Naive thymus-derived CD8-positive, alpha-beta T cell (primary cell): Measurements from ENCODE around the gene DCUN1D3. TPM values are rescaled to one million over a fixed set of nuclear protein-coding genes. Genes with fewer than 3 reads are reported as not detected.

Experiments
- ATAC-seq, 2 donors: fragments of 150-1000 bp; cut with Tn5 transposase in 1 of 2; sonication (Bioruptor Pico), chemical (Tn5 transposase) in 1 of 2; 1 replicate in 1 of 2; 2 replicates in 1 of 2; pipeline ENCODE4 v1.10.0; 2021; ENCODE audit warnings: mild to moderate bottlenecking in 2 of 2, moderate library complexity in 2 of 2
- POLR2A ChIA-PET: fragments of 350-600 bp; sonication (Branson Sonifier 250); formaldehyde crosslinking; loops from one replicate; lab custom pipeline; 2021; ENCODE audit warnings: antibody characterized with exemption; lab: Charles Lee
- DNase-seq, 10 donors: peaks; one replicate each; pipeline versions ENCODE4 v3.0.0 to v3.0.0-alpha.2; 2020 to 2022
- H3K27ac Mint-ChIP-seq, 10 donors: one replicate each; pipeline ENCODE4 v1.8.0; 2020 to 2022; ENCODE audit warnings: mild to moderate bottlenecking in 10 of 10, mixed read lengths in 10 of 10, moderate library complexity in 4 of 10, inconsistent platforms in 1 of 10
- H3K27me3 Mint-ChIP-seq, 5 donors: one replicate each; pipeline ENCODE4 v1.8.0; 2021 to 2022; ENCODE audit warnings: mixed read lengths in 5 of 5
- H3K36me3 Mint-ChIP-seq, 3 donors: one replicate each; pipeline ENCODE4 v1.8.0; 2020 to 2022; ENCODE audit warnings: mixed read lengths in 3 of 3, mild to moderate bottlenecking in 2 of 3, inconsistent platforms in 1 of 3
- H3K4me1 Mint-ChIP-seq, 4 donors: one replicate each; pipeline ENCODE4 v1.8.0; 2021 to 2022; ENCODE audit warnings: mixed read lengths in 4 of 4
- H3K4me3 Mint-ChIP-seq, 10 donors: one replicate each; pipeline ENCODE4 v1.8.0; 2020 to 2022; ENCODE audit warnings: mild to moderate bottlenecking in 10 of 10, mixed read lengths in 10 of 10, moderate library complexity in 6 of 10, inconsistent platforms in 1 of 10
- H3K9me3 Mint-ChIP-seq, 9 donors: one replicate each; pipeline ENCODE4 v1.8.0; 2020 to 2022; ENCODE audit warnings: mixed read lengths in 9 of 9, mild to moderate bottlenecking in 3 of 9, inconsistent platforms in 1 of 9, moderate library complexity in 1 of 9
- polyA plus RNA-seq, 3 donors: library from polyadenylated mRNA; unstranded; fragments of 300-500 nt; fragmentation: Illumina TruSeq; gene quantifications; one replicate each; pipeline ENCODE4 v1.2.3, GENCODE V29; 2021
- total RNA-seq, 8 experiments: library from RNA in 2 of 8; stranded (reverse) in 2 of 8; gene quantifications; one replicate each; pipeline ENCODE4 v1.2.3 and lab custom pipeline; 2021 to 2026

The DCUN1D3 gene
- total and polyA plus RNA-seq, 5 experiments from 2014 or later, result 0.47 to 6.2 (median 1.1) TPM

DNA sequence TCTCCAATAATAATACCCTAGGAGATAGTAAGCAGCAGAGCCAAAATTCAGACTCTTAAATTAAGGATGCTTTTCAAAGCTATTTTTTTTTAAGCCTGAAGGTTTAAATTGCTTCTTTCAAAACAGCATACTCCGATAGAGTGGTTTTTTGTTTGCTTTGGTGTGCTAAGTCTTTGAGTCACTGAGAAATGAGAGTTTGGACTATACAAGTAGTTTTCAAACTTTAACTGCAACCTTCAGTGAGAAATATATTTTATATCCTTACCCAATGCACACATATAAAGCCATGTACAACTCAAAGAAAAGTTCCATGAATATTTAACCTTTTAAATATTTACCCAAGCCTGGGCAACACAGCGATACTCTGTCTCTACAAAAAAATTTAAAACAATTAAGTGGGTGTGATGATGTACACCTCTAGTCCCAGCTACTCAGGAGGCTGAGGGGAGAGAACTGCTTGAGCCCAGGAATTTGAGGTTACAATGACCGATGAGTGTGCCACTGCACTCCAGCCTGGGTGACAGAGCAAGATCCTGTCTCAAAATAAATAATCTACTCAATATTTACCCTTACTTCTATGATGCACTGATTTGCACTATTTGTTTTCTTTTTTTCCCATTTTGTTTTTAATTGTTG is 19.2 kb downstream of the DCUN1D3 start:
- no peak for ATAC-seq
- Mint-ChIP-seq H3K4me1 (peaks cover 13 to 28% (median 17%) of the 10 kb centered on the region in 4 donors), H3K4me3 (no peak overlapping the region), H3K36me3 (peaks cover 0 to 17% (median 10%) of the 10 kb centered on the region in 3 donors), H3K27me3 (no peaks in the 10 kb centered on the region), H3K27ac (peak overlapping the region in 3 of 10 donors; percentile 19 to 71 (median 28)), H3K9me3 (no peaks in the 10 kb centered on the region)
- DNase-seq, result no peak
- POLR2A ChIA-PET, result no interaction called here

DNA sequence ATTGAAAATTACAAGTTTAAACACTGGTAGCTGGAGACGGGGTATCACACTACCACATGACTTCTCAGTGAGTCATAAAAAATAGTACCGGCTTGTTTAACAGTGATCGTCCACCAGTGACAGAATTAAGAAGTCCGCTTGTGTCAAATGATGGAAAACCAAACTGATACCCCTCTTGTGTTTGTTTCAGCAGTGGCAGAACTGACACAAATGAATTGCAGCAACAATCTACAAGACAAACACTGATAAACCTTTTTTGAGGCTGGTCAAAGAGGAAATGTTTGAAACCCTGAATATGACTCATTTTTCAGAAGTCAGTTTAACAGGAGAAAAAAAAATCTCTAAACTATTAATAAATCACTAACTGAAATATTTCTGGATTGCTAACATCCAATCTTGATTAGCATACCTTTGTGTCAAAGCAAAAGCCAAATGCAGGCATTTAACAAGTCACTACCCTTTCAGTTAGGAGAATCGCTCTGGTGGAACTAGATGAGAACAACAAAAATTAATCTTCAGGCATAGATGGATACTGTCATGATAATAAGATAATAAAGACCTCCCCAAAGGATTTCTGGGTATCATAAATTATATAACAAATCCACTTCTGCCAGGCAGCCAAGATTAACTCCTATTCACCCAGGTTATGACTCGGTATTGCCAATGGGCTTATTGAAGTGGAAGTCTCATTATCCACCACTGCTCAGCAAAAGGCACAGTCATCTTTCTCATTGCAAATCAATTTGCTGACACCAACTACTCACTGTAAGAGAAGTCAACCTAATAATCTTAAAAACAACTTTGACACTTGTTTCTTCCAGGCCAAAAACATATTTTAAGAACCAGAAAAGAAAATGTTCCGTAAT is 20.8 kb downstream of the DCUN1D3 start:
- H3K4me1 Mint-ChIP-seq, result peaks cover 11 to 31% (median 28%) of the 10 kb centered on the region in 4 donors
- POLR2A ChIA-PET, result no interaction called here
- no peak for DNase-seq
- H3K27ac Mint-ChIP-seq, result no peak overlapping the region
- H3K36me3 Mint-ChIP-seq, result peaks cover 0 to 15% (median 10%) of the 10 kb centered on the region in 3 donors
- ATAC-seq, result no peak
- no peaks in the 10 kb centered on the region for H3K9me3 Mint-ChIP-seq
- H3K27me3 Mint-ChIP-seq, result no peaks in the 10 kb centered on the region
- no peak overlapping the region for H3K4me3 Mint-ChIP-seq

DNA sequence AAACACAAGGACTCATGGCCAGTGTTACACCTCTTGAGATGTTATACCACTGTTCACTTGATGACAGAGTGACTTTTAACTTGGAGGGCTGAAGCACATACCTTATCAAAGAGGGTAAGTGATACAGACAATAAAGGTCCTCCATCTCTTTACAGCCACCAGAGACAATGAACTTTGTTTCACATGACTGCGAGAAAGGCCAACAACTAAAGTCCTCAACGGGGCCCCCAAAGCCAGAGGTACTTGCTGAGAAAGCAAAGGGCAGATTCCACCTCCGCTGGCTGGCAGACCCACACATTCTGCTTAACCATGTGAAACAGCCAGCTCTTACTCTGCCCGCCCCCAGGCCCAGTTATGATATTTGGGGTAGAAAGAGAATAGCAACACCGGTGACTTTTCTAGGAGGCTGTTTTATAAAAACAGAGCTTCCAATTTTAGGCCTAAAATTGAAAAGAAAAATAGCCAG is 21.4 kb downstream of the DCUN1D3 start:
- POLR2A ChIA-PET, result no interaction called here
- DNase-seq (no peak), ATAC-seq (no peak)
- no peaks in the 10 kb centered on the region for H3K9me3 Mint-ChIP-seq
- H3K4me1 Mint-ChIP-seq, result peaks cover 10 to 33% (median 29%) of the 10 kb centered on the region in 4 donors
- peaks cover 0 to 14% (median 7%) of the 10 kb centered on the region in 3 donors for H3K36me3 Mint-ChIP-seq
- H3K27ac Mint-ChIP-seq, result peak overlapping the region in 4 of 10 donors; percentile 13 to 44 (median 21)
- H3K27me3 Mint-ChIP-seq, result no peaks in the 10 kb centered on the region
- no peak overlapping the region for H3K4me3 Mint-ChIP-seq

DNA sequence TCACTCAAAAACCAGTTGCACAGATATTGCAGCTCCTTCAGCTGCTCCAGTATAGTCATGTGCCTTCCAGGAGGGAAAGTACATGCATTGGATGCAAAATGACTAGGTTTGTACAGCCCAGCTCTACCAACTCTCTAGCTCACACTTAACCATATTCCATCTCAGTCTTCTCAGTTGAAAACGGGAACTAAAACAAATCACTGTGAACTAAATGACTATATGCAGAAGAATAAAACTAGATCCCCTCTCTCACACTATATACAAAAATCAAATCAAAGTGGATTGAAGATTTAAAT is 24.9 kb downstream of the DCUN1D3 start:
- Mint-ChIP-seq H3K27ac (peak overlapping the region in 9 of 10 donors; percentile 22 to 96 (median 77)), H3K9me3 (no peaks in the 10 kb centered on the region), H3K36me3 (peaks cover 0 to 12% (median 7%) of the 10 kb centered on the region in 3 donors), H3K4me3 (peak overlapping the region in 2 of 10 donors; percentile 0 to 80), H3K4me1 (peaks cover 15 to 53% (median 41%) of the 10 kb centered on the region in 4 donors), H3K27me3 (no peaks in the 10 kb centered on the region)
- no peak for DNase-seq
- POLR2A ChIA-PET, result interaction anchor here (0.9 to 1.2 kb wide), 2 partner anchors 25 to 27 kb away, joined by 3 to 9 read pairs; partner anchors contain the start of genes DCUN1D3 and LYRM1
- ATAC-seq, result no peak

DNA sequence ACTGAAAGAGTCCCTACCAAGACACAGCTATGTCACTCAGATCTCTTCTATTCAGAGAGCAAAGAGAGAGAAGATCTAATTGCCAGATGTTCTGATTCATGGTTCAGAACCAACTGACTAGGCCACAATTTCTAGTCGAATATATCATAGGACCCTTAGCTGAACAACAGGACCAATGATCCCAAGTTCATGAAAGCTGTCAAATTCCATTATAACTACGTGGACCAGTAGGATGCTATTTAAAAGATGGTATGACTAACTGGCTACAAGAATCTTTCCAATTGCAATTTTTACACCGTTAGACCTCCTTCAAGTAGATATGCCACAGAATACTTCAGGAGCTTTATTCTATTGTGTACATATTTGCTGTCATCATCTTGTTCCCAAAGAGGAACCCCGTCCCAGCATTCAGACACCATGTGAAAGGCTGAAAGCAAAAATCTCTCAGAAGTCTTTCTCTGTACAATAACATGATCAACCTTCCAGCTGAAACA is 26.0 kb downstream of the DCUN1D3 start:
- H3K36me3 Mint-ChIP-seq, result peaks cover 0 to 12% (median 7%) of the 10 kb centered on the region in 3 donors
- no peaks in the 10 kb centered on the region for H3K27me3 Mint-ChIP-seq
- no peaks in the 10 kb centered on the region for H3K9me3 Mint-ChIP-seq
- H3K27ac Mint-ChIP-seq, result peak overlapping the region; percentile 85 to 96 (median 92)
- H3K4me3 Mint-ChIP-seq, result peak overlapping the region; percentile 55 to 80 (median 72)
- no peak for ATAC-seq
- peaks cover 15 to 47% (median 41%) of the 10 kb centered on the region in 4 donors for H3K4me1 Mint-ChIP-seq
- POLR2A ChIA-PET, result interaction anchor here (0.5 to 1.2 kb wide), 3 partner anchors 27 to 1128 kb away, joined by 3 to 9 read pairs (median 3); partner anchors contain the start of genes DCUN1D3 and LYRM1
- no peak for DNase-seq

DNA sequence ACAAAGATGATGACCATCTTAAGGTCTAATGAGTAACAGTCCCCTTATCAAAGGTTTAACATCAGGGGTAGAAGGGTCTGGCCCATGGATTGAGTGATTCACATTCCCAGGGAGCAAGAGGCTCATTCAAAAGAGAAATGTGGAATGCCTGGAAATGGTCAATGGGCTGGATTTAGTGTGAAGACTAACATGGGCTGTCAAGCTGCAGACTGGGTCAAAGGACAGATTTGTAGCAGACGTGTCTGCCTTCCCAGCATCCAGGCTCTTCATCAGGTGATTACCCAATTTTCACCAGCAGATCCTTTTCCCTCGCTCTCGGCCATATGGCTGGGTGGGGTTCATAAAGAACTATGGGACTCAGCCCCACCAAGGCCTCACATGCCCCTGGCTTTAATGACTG is 26.8 kb downstream of the DCUN1D3 start:
- Mint-ChIP-seq H3K27ac (peak overlapping the region; percentile 56 to 96 (median 92)), H3K9me3 (no peaks in the 10 kb centered on the region), H3K4me3 (peak overlapping the region in 3 of 10 donors; percentile 55 to 80 (median 80)), H3K36me3 (peaks cover 0 to 11% (median 7%) of the 10 kb centered on the region in 3 donors), H3K4me1 (peaks cover 15 to 47% (median 45%) of the 10 kb centered on the region in 4 donors), H3K27me3 (no peaks in the 10 kb centered on the region)
- no peak for ATAC-seq
- DNase-seq, result no peak
- POLR2A ChIA-PET, result interaction anchor here (0.6 kb wide), 2 partner anchors 8 to 1129 kb away, joined by 3 read pairs; no protein-coding TSS in a partner anchor

DNA sequence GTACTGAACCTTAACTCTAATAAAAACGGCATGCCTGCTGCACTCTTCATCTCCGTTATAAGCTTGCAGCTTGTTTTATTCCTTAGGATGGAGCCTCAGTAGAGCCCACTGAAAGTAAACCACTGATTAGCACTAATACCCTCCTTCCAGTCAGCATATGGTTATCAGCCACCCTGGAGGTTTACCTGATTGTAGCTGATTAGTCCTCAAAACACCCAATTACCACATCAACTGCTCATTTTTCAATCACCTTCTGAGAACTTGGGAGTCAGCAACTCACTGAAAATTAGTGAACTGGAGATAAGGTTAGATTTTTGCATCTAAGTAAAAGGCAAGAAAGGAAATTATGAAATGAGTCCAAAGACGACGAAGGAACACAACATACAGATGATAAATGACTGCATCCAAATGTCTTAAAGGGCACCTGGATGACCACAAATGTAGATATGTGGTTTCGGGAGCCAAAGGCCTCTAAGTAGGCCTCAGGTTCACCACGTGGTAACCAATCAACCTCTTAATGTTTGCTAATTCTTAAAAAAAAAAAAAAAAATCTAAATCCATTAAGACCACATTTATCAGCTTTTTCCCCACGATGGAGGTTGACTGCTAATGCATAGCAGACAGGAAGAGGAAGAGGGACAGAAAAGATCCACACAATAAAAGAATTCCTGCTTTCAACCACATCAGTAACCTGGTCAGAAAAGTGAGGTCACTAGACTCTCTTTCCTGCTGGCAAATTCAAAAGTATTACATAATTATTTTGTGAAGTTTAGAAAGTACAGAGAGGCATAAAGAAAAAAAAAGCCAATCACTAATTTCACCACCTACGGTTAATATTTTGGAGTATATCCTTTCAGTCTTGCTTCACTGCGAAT is 28.0 kb downstream of the DCUN1D3 start:
- no peaks in the 10 kb centered on the region for H3K27me3 Mint-ChIP-seq
- DNase-seq (no peak), ATAC-seq (no peak)
- H3K4me3 Mint-ChIP-seq, result no peak overlapping the region
- POLR2A ChIA-PET, result no interaction called here
- H3K9me3 Mint-ChIP-seq, result no peaks in the 10 kb centered on the region
- H3K36me3 Mint-ChIP-seq, result peaks cover 0 to 7% (median 4%) of the 10 kb centered on the region in 3 donors
- peaks cover 15 to 49% (median 46%) of the 10 kb centered on the region in 4 donors for H3K4me1 Mint-ChIP-seq
- peak overlapping the region in 6 of 10 donors; percentile 21 to 96 (median 32) for H3K27ac Mint-ChIP-seq

DNA sequence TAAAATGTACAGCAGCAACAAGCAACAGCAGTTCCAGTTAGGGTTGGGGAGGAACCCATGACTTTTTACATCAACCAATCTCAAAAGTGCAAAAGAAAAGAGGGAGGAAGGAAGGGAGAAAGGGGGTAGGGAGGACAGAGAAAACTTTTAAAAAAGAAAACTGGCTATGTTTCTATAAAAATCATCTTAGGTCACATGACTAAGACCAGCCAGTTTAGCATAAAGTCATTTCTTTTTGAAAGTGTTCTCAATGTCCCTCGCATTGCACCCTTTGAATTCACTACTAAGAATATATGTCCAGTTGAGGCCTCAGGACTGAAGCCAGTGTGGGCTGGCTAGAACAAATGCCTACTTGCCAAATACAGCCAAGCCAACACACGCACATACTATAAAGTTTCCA is 28.9 kb downstream of the DCUN1D3 start:
- Mint-ChIP-seq H3K9me3 (no peaks in the 10 kb centered on the region), H3K27ac (peak overlapping the region in 2 of 10 donors; percentile 25 to 80), H3K4me1 (peaks cover 20 to 58% (median 48%) of the 10 kb centered on the region in 4 donors), H3K36me3 (no peaks in the 10 kb centered on the region), H3K4me3 (no peak overlapping the region), H3K27me3 (no peaks in the 10 kb centered on the region)
- ATAC-seq, result no peak
- POLR2A ChIA-PET, result no interaction called here
- DNase-seq, result no peak

DNA sequence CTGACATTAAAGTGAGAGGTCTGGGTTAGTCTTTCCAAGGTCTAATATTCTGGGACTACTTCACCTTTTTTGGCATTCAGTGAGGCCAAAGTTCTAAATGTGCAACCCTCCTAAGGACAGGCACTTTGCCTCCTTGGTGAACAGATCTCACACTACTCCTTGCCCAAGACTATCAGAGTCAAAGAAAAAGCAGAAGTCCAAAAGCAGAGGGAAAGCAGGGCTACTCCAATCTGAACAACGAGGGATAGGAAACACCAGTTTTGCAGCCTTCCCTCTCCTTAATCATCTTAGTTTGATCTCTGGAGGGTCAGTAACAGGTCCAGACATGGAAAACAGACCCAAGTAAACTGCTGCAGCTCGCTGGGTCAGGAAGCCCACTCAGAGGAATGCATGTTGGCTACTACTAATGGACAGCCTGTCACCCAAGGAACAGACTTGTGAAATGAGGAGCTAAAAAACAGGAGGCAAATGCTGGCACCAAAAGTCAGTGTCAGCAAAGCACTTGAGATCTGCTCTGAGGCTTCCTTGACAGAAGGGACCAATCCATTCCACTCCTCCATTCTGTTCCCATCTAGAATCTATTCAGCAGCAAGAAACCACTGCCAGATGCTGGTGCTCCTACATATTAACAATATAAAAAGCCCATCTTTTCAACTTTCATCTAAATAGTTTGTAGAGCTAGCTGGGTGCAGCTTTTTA is 29.9 kb downstream of the DCUN1D3 start:
- H3K27me3 Mint-ChIP-seq, result no peaks in the 10 kb centered on the region
- H3K4me1 Mint-ChIP-seq, result peaks cover 22 to 53% (median 44%) of the 10 kb centered on the region in 4 donors
- ATAC-seq, result no peak
- H3K36me3 Mint-ChIP-seq, result no peaks in the 10 kb centered on the region
- H3K9me3 Mint-ChIP-seq, result no peaks in the 10 kb centered on the region
- no peak for DNase-seq
- POLR2A ChIA-PET, result no interaction called here
- no peak overlapping the region for H3K4me3 Mint-ChIP-seq
- peak overlapping the region in 2 of 10 donors; percentile 24 to 53 for H3K27ac Mint-ChIP-seq

DNA sequence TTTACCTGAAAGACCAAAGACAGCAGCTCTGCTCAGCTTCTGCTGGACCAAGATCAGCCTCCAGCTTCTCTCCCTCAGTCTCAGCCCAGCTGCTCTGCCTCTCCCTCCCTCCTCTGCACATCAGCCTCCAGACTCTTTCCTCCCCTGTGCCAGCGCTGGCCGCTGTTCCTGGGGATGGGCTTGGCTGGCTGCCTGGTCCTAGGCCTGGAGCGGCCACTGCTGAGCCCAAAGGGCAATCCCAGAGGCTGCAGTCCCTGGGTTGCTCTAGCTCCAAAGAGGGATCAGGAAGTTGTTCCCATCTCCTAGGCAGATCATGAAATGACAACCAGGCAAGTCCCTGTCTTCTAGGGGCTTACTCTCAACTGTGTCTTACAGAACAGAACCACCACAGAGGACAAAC is 31.3 kb downstream of the DCUN1D3 start:
- H3K9me3 Mint-ChIP-seq, result no peaks in the 10 kb centered on the region
- no peaks in the 10 kb centered on the region for H3K27me3 Mint-ChIP-seq
- ATAC-seq (no peak), DNase-seq (no peak)
- no peak overlapping the region for H3K27ac Mint-ChIP-seq
- H3K36me3 Mint-ChIP-seq, result no peaks in the 10 kb centered on the region
- H3K4me3 Mint-ChIP-seq, result no peak overlapping the region
- peaks cover 21 to 50% (median 31%) of the 10 kb centered on the region in 4 donors for H3K4me1 Mint-ChIP-seq
- POLR2A ChIA-PET, result no interaction called here

DNA sequence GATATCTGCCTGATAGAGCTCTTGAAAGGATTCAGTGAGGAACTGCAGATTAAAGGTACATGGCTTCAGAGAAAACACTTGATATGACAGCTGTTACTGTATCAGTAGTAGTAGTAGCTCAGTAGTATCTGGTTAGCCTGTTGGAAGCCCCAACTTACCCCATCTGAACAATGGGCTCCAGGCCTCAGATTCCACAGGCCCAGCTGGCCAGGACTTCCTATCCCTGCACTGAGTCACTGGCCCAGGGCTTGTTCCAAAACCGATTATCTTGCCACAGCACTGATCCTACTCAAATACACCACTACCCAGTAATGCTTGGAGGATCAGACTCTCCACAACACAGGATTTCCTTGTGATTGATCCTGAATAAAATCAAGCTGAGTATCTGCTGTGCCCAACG is 32.6 kb downstream of the DCUN1D3 start:
- no peak overlapping the region for H3K4me3 Mint-ChIP-seq

More for the DNA sequence above, 32.6 kb downstream of the DCUN1D3 start:
- no peak for DNase-seq
- ATAC-seq, result no peak
- POLR2A ChIA-PET, result no interaction called here
- Mint-ChIP-seq H3K9me3 (no peaks in the 10 kb centered on the region), H3K27ac (peak overlapping the region in 1 of 10 donors; percentile 74), H3K4me1 (peaks cover 18 to 45% (median 19%) of the 10 kb centered on the region in 4 donors), H3K27me3 (no peaks in the 10 kb centered on the region), H3K36me3 (peaks cover 0 to under 1% (median 0%) of the 10 kb centered on the region in 3 donors)
